Measurements from ENCODE around the gene FYTTD1. TPM values are rescaled to one million over a fixed set of nuclear protein-coding genes. Genes with fewer than 3 reads are reported as not detected.
"Not testable (repeated sequence)": the region's sequence is repeated elsewhere in the genome, so short reads cannot be mapped to it uniquely, and the experiment has no call there.

FYTTD1 gene
- total RNA-seq, 2 donors from 2014 or later, result 52.0 to 67.1 TPM

DNA sequence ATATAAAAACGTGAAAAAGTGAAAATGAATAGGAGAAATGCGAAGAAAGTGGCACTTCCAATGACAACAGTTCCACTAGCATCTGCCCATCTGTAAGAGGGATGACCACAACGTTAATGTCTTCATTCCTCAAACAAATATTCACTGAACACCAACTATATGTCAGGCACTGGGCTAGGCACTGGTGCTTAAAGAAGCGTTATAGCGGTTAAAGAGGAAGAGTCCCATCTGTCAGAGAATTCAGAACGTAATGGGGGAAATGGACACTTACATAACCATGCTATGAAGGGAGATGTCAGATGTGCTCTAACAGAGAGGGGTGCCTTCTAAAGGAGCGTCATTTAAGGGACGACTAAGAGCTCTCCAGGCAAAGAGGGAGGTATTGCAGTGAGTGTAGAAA is 21.2 kb upstream of the FYTTD1 start:
- no peak for DNase-seq
- no peak for ATAC-seq
- peaks cover 20% of the 10 kb centered on the region for H3K4me1 Mint-ChIP-seq
- no peaks in the 10 kb centered on the region for H3K27me3 Mint-ChIP-seq
- no peaks in the 10 kb centered on the region for H3K36me3 Mint-ChIP-seq (ENCODE audit: low read depth)
- no peak overlapping the region for H3K27ac Mint-ChIP-seq
- H3K9me3 ChIP-seq (ENCODE audit: control insufficient read depth, low read length, poor library complexity, severe bottlenecking), result no peaks in the 10 kb centered on the region
- H3K4me3 Mint-ChIP-seq, result no peak overlapping the region

DNA sequence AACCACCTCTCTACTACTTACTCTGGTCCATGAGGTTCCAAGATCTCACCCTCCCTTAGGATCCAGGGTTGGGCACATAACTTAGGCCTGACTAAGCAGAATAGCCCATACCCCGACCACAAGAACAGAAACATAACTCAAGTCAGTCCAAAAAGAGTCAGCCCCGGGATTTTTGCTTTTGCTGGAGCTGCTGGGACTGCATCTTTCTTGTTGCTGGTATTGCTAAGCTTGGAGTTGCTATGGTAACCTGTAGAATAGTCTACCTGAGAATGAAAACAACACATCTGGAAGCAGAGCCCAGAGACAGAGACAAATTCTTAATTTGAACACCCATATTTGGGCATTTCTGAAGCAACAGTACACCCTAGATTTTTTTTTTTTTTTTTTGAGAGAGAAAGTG is 19.5 kb upstream of the FYTTD1 start:
- no peaks in the 10 kb centered on the region for H3K9me3 ChIP-seq (ENCODE audit: control insufficient read depth, low read length, poor library complexity, severe bottlenecking)
- no peak overlapping the region for H3K4me3 Mint-ChIP-seq
- DNase-seq, result no peak
- H3K27ac Mint-ChIP-seq, result peak overlapping the region; percentile 81
- peak; percentile 70 for ATAC-seq
- no peaks in the 10 kb centered on the region for H3K27me3 Mint-ChIP-seq
- peaks cover 28% of the 10 kb centered on the region for H3K4me1 Mint-ChIP-seq
- no peaks in the 10 kb centered on the region for H3K36me3 Mint-ChIP-seq (ENCODE audit: low read depth)

DNA sequence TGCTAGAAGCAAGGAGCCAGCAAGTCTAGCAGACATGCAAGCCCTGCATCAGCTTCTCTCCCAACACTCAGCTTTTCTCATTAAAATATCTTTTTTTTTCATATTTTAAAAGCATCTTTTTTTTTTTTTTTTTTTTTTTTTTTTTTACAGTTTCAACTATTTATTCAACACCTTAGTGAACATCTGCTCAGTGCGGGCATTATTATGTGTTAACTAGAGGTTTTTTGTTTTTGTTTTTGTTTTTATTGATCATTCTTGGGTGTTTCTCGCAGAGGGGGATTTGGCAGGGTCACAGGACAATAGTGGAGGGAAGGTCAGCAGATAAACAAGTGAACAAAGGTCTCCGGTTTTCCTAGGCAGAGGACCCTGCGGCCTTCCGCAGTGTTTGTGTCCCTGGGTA is 18.9 kb upstream of the FYTTD1 start:
- not testable (repeated sequence) for ATAC-seq; DNase-seq; H3K27me3 Mint-ChIP-seq; H3K9me3 ChIP-seq (ENCODE audit: control insufficient read depth, low read length, poor library complexity, severe bottlenecking); H3K4me3 Mint-ChIP-seq; H3K36me3 Mint-ChIP-seq (ENCODE audit: low read depth)
- H3K27ac Mint-ChIP-seq, result peak overlapping the region; percentile 81
- H3K4me1 Mint-ChIP-seq, result peaks cover 33% of the 10 kb centered on the region

DNA sequence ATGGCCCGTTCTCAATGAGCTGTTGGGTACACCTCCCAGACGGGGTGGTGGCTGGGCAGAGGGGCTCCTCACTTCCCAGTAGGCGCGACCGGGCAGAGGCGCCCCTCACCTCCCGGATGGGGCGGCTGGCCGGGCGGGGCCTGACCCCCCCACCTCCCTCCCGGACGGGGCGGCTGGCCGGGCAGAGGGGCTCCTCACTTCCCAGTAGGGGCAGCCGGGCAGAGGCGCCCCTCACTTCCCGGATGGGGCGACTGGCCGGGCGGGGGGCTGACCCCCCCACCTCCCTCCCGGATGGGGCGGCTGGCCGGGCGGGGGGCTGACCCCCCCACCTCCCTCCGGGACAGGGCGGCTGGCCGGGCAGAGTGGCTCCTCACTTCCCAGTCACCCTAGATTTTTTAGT is 18.2 kb upstream of the FYTTD1 start:
- not testable (repeated sequence) for H3K36me3 Mint-ChIP-seq (ENCODE audit: low read depth); DNase-seq; ATAC-seq; H3K27ac Mint-ChIP-seq; H3K4me3 Mint-ChIP-seq; H3K9me3 ChIP-seq (ENCODE audit: control insufficient read depth, low read length, poor library complexity, severe bottlenecking); H3K27me3 Mint-ChIP-seq
- peaks cover 38% of the 10 kb centered on the region for H3K4me1 Mint-ChIP-seq

DNA sequence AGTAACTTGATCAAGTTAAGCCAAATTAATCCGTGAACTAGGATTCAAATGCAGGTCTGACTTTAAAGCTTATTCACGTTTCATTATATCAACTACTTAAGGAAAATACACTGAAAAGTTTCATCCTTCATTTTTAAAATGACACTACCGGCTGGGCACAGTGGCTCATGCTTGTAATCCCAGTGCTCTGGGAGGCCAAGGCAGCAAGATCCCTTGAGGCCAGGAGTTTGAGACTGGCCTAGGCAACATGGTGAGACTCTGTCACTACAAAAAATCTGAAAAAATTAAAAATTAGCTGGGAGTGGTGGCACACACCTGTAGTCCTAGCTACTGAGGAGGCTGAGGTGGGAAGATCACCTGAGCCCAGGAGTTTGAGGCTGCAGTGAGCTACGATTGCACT is 16.6 kb upstream of the FYTTD1 start:
- Mint-ChIP-seq H3K4me3 (no peak overlapping the region), H3K36me3 (ENCODE audit: low read depth) (peaks cover 4% of the 10 kb centered on the region), H3K4me1 (peaks cover 44% of the 10 kb centered on the region), H3K27me3 (no peaks in the 10 kb centered on the region), H3K27ac (no peak overlapping the region)
- no peaks in the 10 kb centered on the region for H3K9me3 ChIP-seq (ENCODE audit: control insufficient read depth, low read length, poor library complexity, severe bottlenecking)
- ATAC-seq, result no peak
- DNase-seq, result no peak

DNA sequence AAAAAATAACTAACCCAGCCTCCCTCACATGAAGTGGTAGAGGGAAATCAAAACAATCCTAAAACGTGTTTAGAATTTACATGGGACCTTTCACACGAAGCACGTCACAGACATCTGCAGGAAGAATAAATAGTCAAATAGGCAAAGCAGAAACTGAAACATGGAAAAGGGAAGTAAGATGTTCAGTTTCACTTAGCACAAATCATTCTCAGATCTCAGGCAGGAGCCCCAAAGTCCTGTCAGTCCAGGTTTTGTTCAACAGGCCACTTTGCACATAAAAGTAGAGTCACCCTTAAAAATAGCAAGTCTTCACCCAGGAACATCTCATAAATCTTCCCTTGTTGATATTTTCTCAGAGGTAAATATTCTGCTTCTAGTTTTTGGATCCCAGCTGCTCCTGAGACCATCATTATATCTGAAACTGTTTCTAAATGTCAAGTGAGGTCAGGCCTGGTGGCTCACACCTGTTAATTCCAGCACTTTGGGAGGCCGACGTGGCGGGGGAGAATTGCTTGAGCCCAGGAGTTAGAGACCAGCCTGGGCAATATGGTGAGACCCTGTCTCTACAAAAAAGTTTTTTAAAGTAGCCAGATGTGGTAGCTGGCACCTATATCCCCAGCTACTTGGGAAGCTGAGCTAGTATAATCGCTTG is 14.9 kb upstream of the FYTTD1 start:
- Mint-ChIP-seq H3K4me1 (peaks cover 38% of the 10 kb centered on the region), H3K27me3 (no peaks in the 10 kb centered on the region), H3K4me3 (peak overlapping the region; percentile 49), H3K27ac (peak overlapping the region; percentile 37), H3K36me3 (ENCODE audit: low read depth) (peaks cover 4% of the 10 kb centered on the region)
- no peak for DNase-seq
- no peaks in the 10 kb centered on the region for H3K9me3 ChIP-seq (ENCODE audit: control insufficient read depth, low read length, poor library complexity, severe bottlenecking)
- ATAC-seq, result no peak

DNA sequence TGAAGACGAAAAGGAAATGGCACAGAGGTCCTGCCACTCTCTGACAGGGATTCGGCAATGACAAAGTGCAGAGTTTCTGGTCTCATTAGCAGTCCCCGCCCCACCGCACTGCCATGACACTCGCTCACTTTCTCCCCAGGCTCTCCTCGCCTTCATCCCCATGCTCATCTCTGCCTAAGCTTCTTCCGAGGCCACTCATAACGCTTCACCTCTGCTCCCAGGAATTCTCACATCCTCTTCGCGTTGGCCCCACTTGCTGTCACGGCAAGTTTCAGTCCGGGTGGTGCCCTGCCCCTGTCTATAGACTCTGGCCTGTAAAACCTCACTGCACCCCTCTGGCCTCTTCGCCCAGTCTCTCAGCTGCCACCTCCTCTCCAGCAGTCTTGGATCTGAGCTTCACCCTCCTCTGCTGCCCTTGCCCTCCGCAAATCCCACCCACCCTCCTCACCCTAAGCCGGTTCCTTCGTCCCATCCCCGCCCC is 13.6 kb upstream of the FYTTD1 start:
- no peak for ATAC-seq
- H3K9me3 ChIP-seq (ENCODE audit: control insufficient read depth, low read length, poor library complexity, severe bottlenecking), result no peaks in the 10 kb centered on the region
- Mint-ChIP-seq H3K4me1 (peaks cover 30% of the 10 kb centered on the region), H3K4me3 (peak overlapping the region; percentile 99), H3K27me3 (no peaks in the 10 kb centered on the region), H3K27ac (peak overlapping the region; percentile 83), H3K36me3 (ENCODE audit: low read depth) (peaks cover 4% of the 10 kb centered on the region)
- DNase-seq, result peak; percentile 15 to 21 (median 20)

DNA sequence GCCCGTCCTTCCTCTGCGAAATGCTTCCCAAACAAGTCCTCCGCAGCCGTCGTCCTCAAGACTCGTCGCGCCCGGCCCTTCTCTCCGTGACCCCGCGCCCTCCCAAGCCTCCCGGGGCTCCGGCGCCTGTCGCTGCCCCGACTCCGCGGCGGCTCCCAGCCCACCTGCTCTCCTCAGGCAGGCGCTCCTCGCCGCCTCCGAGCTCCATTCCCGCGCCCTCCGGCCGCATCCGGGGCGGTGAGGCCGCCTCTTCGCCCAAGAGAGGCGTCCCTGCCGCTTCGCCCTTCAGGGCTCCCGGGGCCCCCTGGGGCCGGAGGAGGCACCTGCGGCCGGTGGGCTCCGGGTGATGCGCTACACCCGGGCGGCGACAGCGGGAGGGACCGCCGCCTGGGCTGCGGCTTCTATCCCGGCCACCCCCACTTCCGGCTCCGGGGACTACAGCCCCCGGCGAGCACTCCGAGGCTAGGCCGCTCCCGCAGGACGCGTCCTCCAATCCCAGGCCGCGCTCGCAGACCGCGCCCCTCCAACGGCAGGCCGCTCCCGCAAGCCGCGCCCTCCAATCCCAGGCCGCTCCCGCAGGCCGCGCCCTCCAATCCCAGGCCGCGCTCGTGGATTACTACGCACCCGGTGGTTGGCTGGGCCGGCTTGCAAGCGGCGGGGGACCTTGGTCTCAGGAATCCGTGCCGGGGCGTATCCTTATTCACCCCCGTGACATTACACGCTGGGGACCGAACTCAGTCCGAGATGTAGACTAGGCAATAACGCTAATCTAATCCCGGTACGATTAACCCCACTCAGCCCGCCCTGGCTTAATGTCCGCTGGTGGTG is 13.0 kb upstream of the FYTTD1 start, which contains the start of gene RUBCN:
Gene RUBCN (minus strand): TSS at position 414 of the 828 bp plus-strand sequence. CDS start 185 bp downstream, at position 229.
- no peaks in the 10 kb centered on the region for H3K27me3 Mint-ChIP-seq
- peaks cover 30% of the 10 kb centered on the region for H3K4me1 Mint-ChIP-seq
- H3K27ac Mint-ChIP-seq, result peak within 1 kb of the TSS; percentile 97
- peak; percentile 97 for ATAC-seq
- peak; percentile 85 to 94 (median 92) for DNase-seq
- peak within 1 kb of the TSS; percentile 99 for H3K4me3 Mint-ChIP-seq
- peaks cover 4% of the 10 kb centered on the region for H3K36me3 Mint-ChIP-seq (ENCODE audit: low read depth)
- no peaks in the 10 kb centered on the region for H3K9me3 ChIP-seq (ENCODE audit: control insufficient read depth, low read length, poor library complexity, severe bottlenecking)

DNA sequence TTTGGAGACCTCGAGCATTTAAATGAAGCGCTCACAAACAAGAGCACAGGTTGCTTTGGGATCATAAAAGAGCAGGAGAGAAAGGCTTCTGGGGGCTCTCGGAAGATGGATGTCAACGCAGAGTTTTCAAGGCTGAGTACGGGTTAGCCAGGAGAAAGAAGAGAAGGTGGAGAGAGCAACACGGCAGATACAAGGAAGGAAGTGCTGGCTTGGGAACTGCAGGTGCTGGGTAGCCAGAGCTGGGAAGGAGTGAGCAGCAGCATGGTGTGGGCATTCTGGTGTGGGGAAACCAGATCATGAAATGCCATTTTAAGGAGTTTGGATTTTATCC is 12.4 kb upstream of the FYTTD1 start:
- peaks cover 27% of the 10 kb centered on the region for H3K4me1 Mint-ChIP-seq
- DNase-seq (no peak), ATAC-seq (no peak)
- H3K9me3 ChIP-seq (ENCODE audit: control insufficient read depth, low read length, poor library complexity, severe bottlenecking), result no peaks in the 10 kb centered on the region
- H3K27me3 Mint-ChIP-seq, result no peaks in the 10 kb centered on the region
- H3K36me3 Mint-ChIP-seq (ENCODE audit: low read depth), result peaks cover 4% of the 10 kb centered on the region
- peak overlapping the region; percentile 99 for H3K4me3 Mint-ChIP-seq
- peak overlapping the region; percentile 97 for H3K27ac Mint-ChIP-seq

DNA sequence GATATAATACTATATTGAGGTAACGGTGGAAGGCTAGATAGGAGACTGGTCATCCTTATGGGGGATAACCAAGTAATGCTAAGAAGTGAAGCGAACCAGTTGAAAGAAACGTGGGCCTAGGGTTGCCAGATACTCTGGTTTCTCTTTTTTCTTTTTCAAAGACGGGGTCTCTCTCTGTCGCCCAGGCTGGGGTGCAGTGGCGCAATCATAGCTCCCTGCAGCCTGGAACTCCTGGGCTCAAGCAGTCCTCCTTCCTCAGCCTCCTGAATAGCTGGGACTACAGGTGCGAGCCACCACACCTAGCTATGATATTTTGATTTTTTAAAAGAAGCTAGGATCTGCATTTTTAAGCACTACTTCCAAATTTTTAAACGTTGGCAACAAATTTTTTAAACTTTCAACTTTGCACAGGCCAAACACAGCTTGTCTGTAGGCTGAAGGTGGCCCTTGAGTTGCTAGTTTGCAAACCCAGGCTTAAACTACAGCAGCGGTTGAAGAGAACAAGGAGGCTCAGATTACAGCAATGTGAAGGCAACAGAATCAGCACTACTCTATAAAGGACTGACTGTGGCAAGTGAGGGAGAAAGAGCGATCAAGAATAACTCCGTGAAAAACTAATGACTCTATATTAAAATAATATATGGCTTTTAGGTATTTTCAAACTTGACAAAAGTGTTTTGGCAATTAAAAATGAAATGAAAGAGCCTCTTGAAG is 11.8 kb upstream of the FYTTD1 start:
- Mint-ChIP-seq H3K4me3 (peak overlapping the region; percentile 99), H3K27ac (peak overlapping the region; percentile 97)

DNA sequence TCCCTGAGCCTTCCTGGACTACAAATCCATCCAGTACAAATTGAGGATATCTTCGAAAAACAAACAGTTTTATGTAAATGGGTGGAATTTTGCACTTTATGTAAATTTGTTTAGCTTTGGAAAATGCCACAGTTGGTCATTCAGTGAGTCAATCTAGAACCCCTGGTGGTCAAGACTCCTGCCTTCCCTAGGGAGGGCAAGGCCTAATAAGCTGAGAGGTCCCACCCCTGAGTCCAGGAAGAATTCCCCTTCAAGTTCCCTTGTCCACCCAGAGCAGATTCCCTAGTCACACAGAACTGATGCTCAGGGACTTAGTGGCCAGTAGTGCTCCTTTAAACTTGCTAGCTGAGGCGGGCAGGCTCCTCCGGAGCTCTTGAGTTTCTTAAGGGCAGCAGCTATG is 6.9 kb upstream of the FYTTD1 start:
- no peak for ATAC-seq

More for the DNA sequence above, 11.8 kb upstream of the FYTTD1 start:
- H3K9me3 ChIP-seq (ENCODE audit: control insufficient read depth, low read length, poor library complexity, severe bottlenecking), result no peaks in the 10 kb centered on the region
- Mint-ChIP-seq H3K36me3 (ENCODE audit: low read depth) (peaks cover 4% of the 10 kb centered on the region), H3K27me3 (no peaks in the 10 kb centered on the region), H3K4me1 (peaks cover 27% of the 10 kb centered on the region)
- DNase-seq, result no peak
- ATAC-seq, result no peak

DNA sequence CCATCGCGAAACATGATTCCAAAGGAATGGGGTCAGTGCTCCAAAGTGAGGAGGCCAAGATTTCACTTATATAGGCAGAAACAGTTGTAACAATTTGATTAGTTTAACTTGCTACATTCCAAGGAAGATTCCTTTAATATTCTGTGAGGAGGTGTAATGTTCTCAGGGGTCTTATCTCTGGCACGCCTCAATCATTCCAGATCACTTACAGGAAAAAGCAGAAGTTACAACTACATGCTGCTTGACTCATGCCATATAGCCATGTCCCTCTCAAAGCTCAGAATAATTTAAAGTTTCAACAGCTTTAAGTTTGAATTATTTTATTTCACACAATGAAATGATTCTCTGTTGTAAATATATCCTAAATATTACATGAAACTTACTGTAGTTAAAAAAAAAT is 3.5 kb upstream of the FYTTD1 start:
- Mint-ChIP-seq H3K4me1 (peaks cover 22% of the 10 kb centered on the region), H3K4me3 (no peak overlapping the region), H3K27ac (no peak overlapping the region), H3K27me3 (no peaks in the 10 kb centered on the region), H3K36me3 (ENCODE audit: low read depth) (peaks cover 3% of the 10 kb centered on the region)
- H3K9me3 ChIP-seq (ENCODE audit: control insufficient read depth, low read length, poor library complexity, severe bottlenecking), result no peaks in the 10 kb centered on the region
- no peak for ATAC-seq
- no peak for DNase-seq

More for the DNA sequence above, 6.9 kb upstream of the FYTTD1 start:
- no peaks in the 10 kb centered on the region for H3K27me3 Mint-ChIP-seq
- H3K9me3 ChIP-seq (ENCODE audit: control insufficient read depth, low read length, poor library complexity, severe bottlenecking), result no peaks in the 10 kb centered on the region
- H3K27ac Mint-ChIP-seq, result no peak overlapping the region
- H3K36me3 Mint-ChIP-seq (ENCODE audit: low read depth), result peaks cover 3% of the 10 kb centered on the region
- DNase-seq, result no peak
- H3K4me1 Mint-ChIP-seq, result peaks cover 7% of the 10 kb centered on the region
- no peak overlapping the region for H3K4me3 Mint-ChIP-seq

DNA sequence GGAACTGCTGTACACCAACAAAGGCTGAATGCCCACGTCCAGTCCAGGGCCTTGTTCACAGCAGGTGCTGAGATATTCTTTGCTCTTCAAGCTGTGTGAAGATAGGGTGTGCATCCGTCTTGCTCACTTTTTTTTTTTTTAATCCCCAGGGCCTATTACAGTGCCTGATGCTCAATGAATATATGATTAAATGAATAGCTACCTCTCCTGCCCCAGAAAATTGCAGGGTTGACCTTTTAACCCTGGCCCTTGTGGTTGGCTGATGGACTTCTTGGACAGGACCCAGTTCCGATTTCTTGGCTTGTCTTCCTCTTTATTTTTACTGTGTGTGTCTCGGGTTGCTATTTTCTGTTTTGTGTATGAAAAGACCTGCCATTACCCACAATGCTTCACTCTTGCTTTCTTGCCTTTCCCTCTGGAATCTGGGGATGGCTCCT is 2.9 kb upstream of the FYTTD1 start:
- no peak for ATAC-seq
- no peak for DNase-seq
- Mint-ChIP-seq H3K27me3 (no peaks in the 10 kb centered on the region), H3K4me1 (peaks cover 24% of the 10 kb centered on the region), H3K4me3 (no peak overlapping the region), H3K27ac (no peak overlapping the region), H3K36me3 (ENCODE audit: low read depth) (peaks cover 3% of the 10 kb centered on the region)
- no peaks in the 10 kb centered on the region for H3K9me3 ChIP-seq (ENCODE audit: control insufficient read depth, low read length, poor library complexity, severe bottlenecking)
